ENCODE results near the gene HTD2.

The HTD2 gene

GRCh38 chr3:58292866-58293265, 13.5 kb upstream of the HTD2 start:
- H3K27ac ChIP-seq (ENCODE audit: low read depth, low read length, severe bottlenecking) = no peak overlapping the region
- H3K9me3 ChIP-seq (ENCODE audit: control insufficient read depth, low read length) = no peaks in the 10 kb centered on the region
- no peaks in the 10 kb centered on the region for H3K36me3 ChIP-seq (ENCODE audit: control insufficient read depth, insufficient read depth, low read length)
- no peak overlapping the region for H3K4me3 ChIP-seq (ENCODE audit: extremely low read depth, insufficient read depth, low read length, poor library complexity, severe bottlenecking)
- H3K4me1 ChIP-seq (ENCODE audit: control insufficient read depth, insufficient read depth, low read length, poor library complexity, severe bottlenecking) = no peaks in the 10 kb centered on the region
- 79 to 87% methylated on average over 9 of the region's 10 CpGs for WGBS, 2 experiments (ENCODE audit: insufficient coverage in 2 of 2)

GRCh38 chr3:58293516-58293915, 12.8 kb upstream of the HTD2 start:
- Histone ChIP-seq H3K36me3 (ENCODE audit: control insufficient read depth, insufficient read depth, low read length) (no peaks in the 10 kb centered on the region), H3K4me3 (ENCODE audit: extremely low read depth, insufficient read depth, low read length, poor library complexity, severe bottlenecking) (no peak overlapping the region), H3K4me1 (ENCODE audit: control insufficient read depth, insufficient read depth, low read length, poor library complexity, severe bottlenecking) (no peaks in the 10 kb centered on the region), H3K9me3 (ENCODE audit: control insufficient read depth, low read length) (no peaks in the 10 kb centered on the region), H3K27ac (ENCODE audit: low read depth, low read length, severe bottlenecking) (no peak overlapping the region)
- WGBS, 2 experiments (ENCODE audit: insufficient coverage in 2 of 2) = 84 to 90% methylated on average over 3 to 9 of the region's 9 CpGs

- H3K4me3 ChIP-seq (ENCODE audit: extremely low read depth, insufficient read depth, low read length, poor library complexity, severe bottlenecking) = no peak overlapping the region
- H3K36me3 ChIP-seq (ENCODE audit: control insufficient read depth, insufficient read depth, low read length) = no peaks in the 10 kb centered on the region
- H3K9me3 ChIP-seq (ENCODE audit: control insufficient read depth, low read length) = no peaks in the 10 kb centered on the region
- no peak overlapping the region for H3K27ac ChIP-seq (ENCODE audit: low read depth, low read length, severe bottlenecking)
- 68% methylated on average over 4 to 5 of the region's 5 CpGs for WGBS, 2 experiments (ENCODE audit: insufficient coverage in 2 of 2)
- H3K4me1 ChIP-seq (ENCODE audit: control insufficient read depth, insufficient read depth, low read length, poor library complexity, severe bottlenecking) = no peaks in the 10 kb centered on the region
These were observed 10.1 kb upstream of the HTD2 start for GRCh38 chr3:58296269-58296668.

GRCh38 chr3:58296843-58297242, 9.5 kb upstream of the HTD2 start:
- Histone ChIP-seq H3K36me3 (ENCODE audit: control insufficient read depth, insufficient read depth, low read length) (no peaks in the 10 kb centered on the region), H3K4me3 (ENCODE audit: extremely low read depth, insufficient read depth, low read length, poor library complexity, severe bottlenecking) (no peak overlapping the region), H3K27ac (ENCODE audit: low read depth, low read length, severe bottlenecking) (no peak overlapping the region), H3K4me1 (ENCODE audit: control insufficient read depth, insufficient read depth, low read length, poor library complexity, severe bottlenecking) (no peaks in the 10 kb centered on the region), H3K9me3 (ENCODE audit: control insufficient read depth, low read length) (no peaks in the 10 kb centered on the region)
- WGBS, 2 experiments (ENCODE audit: insufficient coverage in 2 of 2) = 91 to 98% methylated on average over 5 of the region's 6 CpGs

GRCh38 chr3:58298190-58298589, 8.1 kb upstream of the HTD2 start:
- H3K4me1 ChIP-seq (ENCODE audit: control insufficient read depth, insufficient read depth, low read length, poor library complexity, severe bottlenecking) = no peaks in the 10 kb centered on the region
- no peaks in the 10 kb centered on the region for H3K36me3 ChIP-seq (ENCODE audit: control insufficient read depth, insufficient read depth, low read length)
- H3K27ac ChIP-seq (ENCODE audit: low read depth, low read length, severe bottlenecking) = no peak overlapping the region
- 100% methylated on average over 1 of the region's 3 CpGs for whole genome bisulfite sequencing, 2 experiments (ENCODE audit: insufficient coverage in 2 of 2)
- no peak overlapping the region for H3K4me3 ChIP-seq (ENCODE audit: extremely low read depth, insufficient read depth, low read length, poor library complexity, severe bottlenecking)
- H3K9me3 ChIP-seq (ENCODE audit: control insufficient read depth, low read length) = no peaks in the 10 kb centered on the region

GRCh38 chr3:58299075-58299474, 7.2 kb upstream of the HTD2 start:
- Histone ChIP-seq H3K4me3 (ENCODE audit: extremely low read depth, insufficient read depth, low read length, poor library complexity, severe bottlenecking) (no peak overlapping the region), H3K4me1 (ENCODE audit: control insufficient read depth, insufficient read depth, low read length, poor library complexity, severe bottlenecking) (no peaks in the 10 kb centered on the region), H3K27ac (ENCODE audit: low read depth, low read length, severe bottlenecking) (no peak overlapping the region), H3K9me3 (ENCODE audit: control insufficient read depth, low read length) (no peaks in the 10 kb centered on the region), H3K36me3 (ENCODE audit: control insufficient read depth, insufficient read depth, low read length) (no peaks in the 10 kb centered on the region)
- no CpG with 5 or more reads among the region's 2 CpGs for WGBS, 2 experiments (ENCODE audit: insufficient coverage in 2 of 2)

- H3K4me1 ChIP-seq (ENCODE audit: control insufficient read depth, insufficient read depth, low read length, poor library complexity, severe bottlenecking) = no peaks in the 10 kb centered on the region
- H3K4me3 ChIP-seq (ENCODE audit: extremely low read depth, insufficient read depth, low read length, poor library complexity, severe bottlenecking) = no peak overlapping the region
- no peaks in the 10 kb centered on the region for H3K9me3 ChIP-seq (ENCODE audit: control insufficient read depth, low read length)
- H3K27ac ChIP-seq (ENCODE audit: low read depth, low read length, severe bottlenecking) = no peak overlapping the region
- no peaks in the 10 kb centered on the region for H3K36me3 ChIP-seq (ENCODE audit: control insufficient read depth, insufficient read depth, low read length)
- WGBS, 2 experiments (ENCODE audit: insufficient coverage in 2 of 2) = 15 to 24% methylated on average over 6 of the region's 8 CpGs
These were observed 6.3 kb upstream of the HTD2 start for GRCh38 chr3:58299839-58300516.

GRCh38 chr3:58307639-58308215, 1.4 kb downstream of the HTD2 start:
- H3K36me3 ChIP-seq (ENCODE audit: control insufficient read depth, insufficient read depth, low read length) = peaks cover 48% of the 10 kb centered on the region
- no peaks in the 10 kb centered on the region for H3K4me1 ChIP-seq (ENCODE audit: control insufficient read depth, insufficient read depth, low read length, poor library complexity, severe bottlenecking)
- no peak overlapping the region for H3K27ac ChIP-seq (ENCODE audit: low read depth, low read length, severe bottlenecking)
- 73 to 74% methylated on average over 5 to 8 of the region's 10 CpGs for WGBS, 2 experiments (ENCODE audit: insufficient coverage in 2 of 2)
- no peaks in the 10 kb centered on the region for H3K9me3 ChIP-seq (ENCODE audit: control insufficient read depth, low read length)
- H3K4me3 ChIP-seq (ENCODE audit: extremely low read depth, insufficient read depth, low read length, poor library complexity, severe bottlenecking) = peak overlapping the region; percentile 76

- H3K9me3 ChIP-seq (ENCODE audit: control insufficient read depth, low read length) = no peaks in the 10 kb centered on the region
- 100% methylated on average over 1 of the region's 1 CpG for WGBS, 2 experiments (ENCODE audit: insufficient coverage in 2 of 2)
- H3K4me1 ChIP-seq (ENCODE audit: control insufficient read depth, insufficient read depth, low read length, poor library complexity, severe bottlenecking) = no peaks in the 10 kb centered on the region
- peaks cover 58% of the 10 kb centered on the region for H3K36me3 ChIP-seq (ENCODE audit: control insufficient read depth, insufficient read depth, low read length)
- no peak overlapping the region for H3K27ac ChIP-seq (ENCODE audit: low read depth, low read length, severe bottlenecking)
- no peak overlapping the region for H3K4me3 ChIP-seq (ENCODE audit: extremely low read depth, insufficient read depth, low read length, poor library complexity, severe bottlenecking)
These were observed 2.4 kb downstream of the HTD2 start for GRCh38 chr3:58308728-58309127.

GRCh38 chr3:58317811-58318210, 11.5 kb downstream of the HTD2 start:
- Histone ChIP-seq H3K4me3 (ENCODE audit: extremely low read depth, insufficient read depth, low read length, poor library complexity, severe bottlenecking) (no peak overlapping the region), H3K9me3 (ENCODE audit: control insufficient read depth, low read length) (no peaks in the 10 kb centered on the region), H3K27ac (ENCODE audit: low read depth, low read length, severe bottlenecking) (no peak overlapping the region), H3K4me1 (ENCODE audit: control insufficient read depth, insufficient read depth, low read length, poor library complexity, severe bottlenecking) (no peaks in the 10 kb centered on the region), H3K36me3 (ENCODE audit: control insufficient read depth, insufficient read depth, low read length) (peaks cover 73% of the 10 kb centered on the region)
- WGBS, 2 experiments (ENCODE audit: insufficient coverage in 2 of 2) = 86 to 88% methylated on average over 1 to 2 of the region's 2 CpGs

GRCh38 chr3:58321791-58322190, 15.5 kb downstream of the HTD2 start:
- H3K36me3 ChIP-seq (ENCODE audit: control insufficient read depth, insufficient read depth, low read length) = peaks cover 35% of the 10 kb centered on the region
- H3K4me3 ChIP-seq (ENCODE audit: extremely low read depth, insufficient read depth, low read length, poor library complexity, severe bottlenecking) = no peak overlapping the region
- H3K27ac ChIP-seq (ENCODE audit: low read depth, low read length, severe bottlenecking) = no peak overlapping the region
- no peaks in the 10 kb centered on the region for H3K9me3 ChIP-seq (ENCODE audit: control insufficient read depth, low read length)
- peaks cover 6% of the 10 kb centered on the region for H3K4me1 ChIP-seq (ENCODE audit: control insufficient read depth, insufficient read depth, low read length, poor library complexity, severe bottlenecking)
- 78% methylated on average over 4 to 7 of the region's 7 CpGs for WGBS, 2 experiments (ENCODE audit: insufficient coverage in 2 of 2)
